ENCODE results near the gene MAML3.
"Not testable (repeated sequence)": the region's sequence is repeated elsewhere in the genome, so short reads cannot be mapped to it uniquely, and the experiment has no call there.

Gene MAML3

GRCh38 chr4:139961344-139961946, 192.5 kb downstream of the MAML3 start:
- DNase-seq (ENCODE audit: low read depth, low spot score): no peak

- DNase-seq (ENCODE audit: low read depth, low spot score): no peak
Observed at GRCh38 chr4:139959396-139959795, 194.6 kb downstream of the MAML3 start.

GRCh38 chr4:139958739-139959098, 195.3 kb downstream of the MAML3 start:
- DNase-seq (ENCODE audit: low read depth, low spot score): no peak

GRCh38 chr4:139957986-139958738, 195.8 kb downstream of the MAML3 start:
- no peak for DNase-seq (ENCODE audit: low read depth, low spot score)

- no peak for DNase-seq (ENCODE audit: low read depth, low spot score)
Observed at GRCh38 chr4:139957065-139957464, 196.9 kb downstream of the MAML3 start.

- no peak for DNase-seq (ENCODE audit: low read depth, low spot score)
Observed at GRCh38 chr4:139956507-139957017, 197.4 kb downstream of the MAML3 start.

GRCh38 chr4:139955600-139955999, 198.4 kb downstream of the MAML3 start:
- no peak for DNase-seq (ENCODE audit: low read depth, low spot score)

- DNase-seq (ENCODE audit: low read depth, low spot score): no peak
Observed at GRCh38 chr4:139954512-139954911, 199.5 kb downstream of the MAML3 start.

- DNase-seq (ENCODE audit: low read depth, low spot score): peak; percentile 33
Observed at GRCh38 chr4:139951021-139951420, 203.0 kb downstream of the MAML3 start.

- DNase-seq (ENCODE audit: low read depth, low spot score): no peak
Observed at GRCh38 chr4:139950568-139950967, 203.4 kb downstream of the MAML3 start.

GRCh38 chr4:139944916-139945315, 209.1 kb downstream of the MAML3 start:
- DNase-seq (ENCODE audit: low read depth, low spot score): not testable (repeated sequence)

- no peak for DNase-seq (ENCODE audit: low read depth, low spot score)
Observed at GRCh38 chr4:139943277-139943676, 210.7 kb downstream of the MAML3 start.

GRCh38 chr4:139942241-139942640, 211.7 kb downstream of the MAML3 start:
- DNase-seq (ENCODE audit: low read depth, low spot score): no peak

- DNase-seq (ENCODE audit: low read depth, low spot score): no peak
Observed at GRCh38 chr4:139940600-139940999, 213.4 kb downstream of the MAML3 start.

- no peak for DNase-seq (ENCODE audit: low read depth, low spot score)
Observed at GRCh38 chr4:139938414-139938813, 215.6 kb downstream of the MAML3 start.

- DNase-seq (ENCODE audit: low read depth, low spot score): no peak
Observed at GRCh38 chr4:139935911-139936310, 218.1 kb downstream of the MAML3 start.

GRCh38 chr4:139934708-139935195, 219.2 kb downstream of the MAML3 start:
- DNase-seq (ENCODE audit: low read depth, low spot score): no peak

GRCh38 chr4:139934057-139934707, 219.8 kb downstream of the MAML3 start:
- no peak for DNase-seq (ENCODE audit: low read depth, low spot score)

- no peak for DNase-seq (ENCODE audit: low read depth, low spot score)
Observed at GRCh38 chr4:139933541-139933940, 220.4 kb downstream of the MAML3 start.

- no peak for DNase-seq (ENCODE audit: low read depth, low spot score)
Observed at GRCh38 chr4:139933104-139933503, 220.9 kb downstream of the MAML3 start.

GRCh38 chr4:139924782-139925181, 229.2 kb downstream of the MAML3 start:
- DNase-seq (ENCODE audit: low read depth, low spot score): no peak

GRCh38 chr4:139922406-139923024, 231.5 kb downstream of the MAML3 start:
- DNase-seq (ENCODE audit: low read depth, low spot score): no peak
